Fibroblast of mammary gland (primary cell): ENCODE measurements around the gene AFM.
A peak's percentile ranks its signal among the peaks of the same experiment; 100 is the strongest.

Experiments used
- DNase-seq: peaks from one replicate; pipeline ENCODE4 v3.0.0-alpha.2; 2010; ENCODE audit warnings: low read depth
- H3K4me3 ChIP-seq: 2 replicates; pipeline ENCODE4 v1.5.1; 2011; ENCODE audit warnings: low read depth, mild to moderate bottlenecking, low read length, moderate library complexity; ENCODE audit not compliant: control insufficient read depth
- CTCF ChIP-seq: conservative IDR thresholded peaks from 2 replicates; pipeline ENCODE4 v1.5.1; 2011; ENCODE audit warnings: low read depth, low read length, inconsistent platforms; ENCODE audit not compliant: control insufficient read depth, insufficient read depth

AFM gene

GRCh38 chr4:73448448-73449203, 32.9 kb upstream of the AFM start:
- H3K4me3 ChIP-seq = no peak overlapping the region
- DNase-seq = no peak
- TF ChIP-seq CTCF = no peak

DNA sequence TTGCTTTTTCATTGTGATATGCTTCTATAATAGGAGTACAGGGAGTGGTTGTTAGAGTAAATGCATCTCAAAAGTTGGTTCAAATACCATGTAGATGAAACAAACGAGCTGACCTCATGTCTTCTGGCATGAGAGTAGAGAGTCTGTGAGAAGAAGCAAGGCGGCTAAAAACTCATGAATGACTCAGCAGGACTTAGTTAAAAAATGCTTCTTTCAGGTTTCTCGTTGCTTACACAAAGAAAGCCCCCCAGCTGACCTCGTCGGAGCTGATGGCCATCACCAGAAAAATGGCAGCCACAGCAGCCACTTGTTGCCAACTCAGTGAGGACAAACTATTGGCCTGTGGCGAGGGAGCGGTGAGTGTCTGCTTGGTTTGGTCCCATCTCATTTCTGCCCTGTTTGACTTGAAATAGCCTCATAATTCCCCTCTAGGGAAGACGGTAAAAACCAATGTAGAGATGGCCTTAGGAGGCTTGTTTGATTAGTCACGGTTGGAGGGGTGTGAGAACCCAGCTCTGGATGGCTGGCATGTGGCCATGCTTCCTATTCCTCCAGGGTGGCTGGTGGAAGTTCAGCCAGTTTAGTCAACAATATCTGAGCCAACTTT, 31.0 kb upstream of the AFM start:
- peak; percentile 95 for DNase-seq
- H3K4me3 ChIP-seq = no peak overlapping the region
- no peak for TF ChIP-seq CTCF

DNA sequence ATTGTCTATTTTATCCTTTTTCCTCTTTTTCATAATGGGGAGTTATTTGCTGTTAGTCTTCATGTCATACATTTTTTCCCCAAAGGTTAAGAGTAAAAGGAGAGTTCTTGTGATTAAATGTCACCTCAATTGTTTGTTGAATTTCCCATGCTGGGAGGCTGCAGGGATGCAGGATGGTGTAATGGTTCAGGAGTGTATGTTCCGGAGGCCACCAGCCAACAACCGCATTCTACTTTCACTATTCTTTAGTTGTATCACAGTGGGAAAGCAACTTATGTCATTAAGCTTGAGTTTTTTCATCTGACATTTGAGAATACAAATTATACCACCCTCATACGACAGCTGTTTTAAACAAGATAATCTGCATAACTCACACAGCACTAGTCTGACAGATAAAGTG, 30.1 kb upstream of the AFM start:
- TF ChIP-seq CTCF = no peak

DNA sequence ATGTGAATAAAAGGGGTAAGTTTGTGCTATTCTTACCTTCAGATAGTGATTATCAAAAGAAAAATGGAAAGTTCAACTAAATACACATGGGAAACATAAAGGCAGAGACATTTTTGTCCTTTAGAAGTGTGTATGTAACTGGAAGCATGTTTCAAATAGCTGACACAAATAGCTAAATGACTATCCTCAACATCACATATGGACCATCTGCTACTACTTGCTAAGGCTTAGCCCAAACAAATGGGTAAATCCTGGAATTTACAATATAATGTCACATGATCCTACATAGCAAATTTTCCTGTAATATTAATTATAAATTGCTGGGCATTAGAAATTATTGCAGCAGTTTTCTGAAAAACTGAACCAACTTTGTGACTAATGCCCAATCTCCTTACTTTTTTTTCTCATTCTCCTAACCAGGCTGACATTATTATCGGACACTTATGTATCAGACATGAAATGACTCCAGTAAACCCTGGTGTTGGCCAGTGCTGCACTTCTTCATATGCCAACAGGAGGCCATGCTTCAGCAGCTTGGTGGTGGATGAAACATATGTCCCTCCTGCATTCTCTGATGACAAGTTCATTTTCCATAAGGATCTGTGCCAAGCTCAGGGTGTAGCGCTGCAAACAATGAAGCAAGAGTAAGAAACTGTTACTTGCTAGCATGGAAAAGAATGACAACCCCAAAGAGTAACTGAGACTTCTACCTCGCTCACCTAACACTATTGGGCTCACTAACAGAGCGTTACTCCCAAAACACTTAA, 29.4 kb upstream of the AFM start:
- peak; percentile 6 for DNase-seq
- no peak overlapping the region for H3K4me3 ChIP-seq
- no peak for TF ChIP-seq CTCF

More for the DNA sequence above, 30.1 kb upstream of the AFM start:
- H3K4me3 ChIP-seq = no peak overlapping the region
- DNase-seq = peak; percentile 45

GRCh38 chr4:73452953-73453700, 28.4 kb upstream of the AFM start:
- no peak for TF ChIP-seq CTCF
- DNase-seq = no peak
- no peak overlapping the region for H3K4me3 ChIP-seq

- no peak for DNase-seq
- no peak overlapping the region for H3K4me3 ChIP-seq
- no peak for TF ChIP-seq CTCF
Measured at GRCh38 chr4:73453701-73454005, 27.9 kb upstream of the AFM start.
